Panc1 (cell line): ENCODE results near the gene MC5R. TPM values are rescaled to one million over a fixed set of nuclear protein-coding genes. Genes with fewer than 3 reads are reported as not detected.

ENCODE experiments used
- ATAC-seq: fragments of 200-7000 bp; cut with Tn5 transposase; 2 replicates; pipeline ENCODE4 v1.9.1; 2020; ENCODE audit warnings: mild to moderate bottlenecking, moderate library complexity
- BruUV-seq: library from RNA; stranded (reverse); fragments of 400-500 nt; replicated peaks from 2 replicates; lab custom pipeline; 2021; lab: Mats Ljungman, UMichigan
- CTCF ChIA-PET: fragments of 300-600 bp; sonication (Branson Sonifier 250); formaldehyde crosslinking; loops from one replicate; lab custom pipeline; 2022; ENCODE audit warnings: antibody characterized with exemption; lab: Charles Lee
- POLR2A ChIA-PET: fragments of 300-600 bp; sonication (Branson Sonifier 250); formaldehyde crosslinking; loops from one replicate; lab custom pipeline; 2022; ENCODE audit warnings: antibody characterized with exemption; lab: Charles Lee
- DNase-seq: peaks from one replicate; pipeline ENCODE4 v3.0.0-alpha.2; 2010; ENCODE audit warnings: low read depth, low spot score
- H3K27ac ChIP-seq: 2 replicates; pipeline ENCODE4 v1.5.1; 2011; ENCODE audit warnings: mild to moderate bottlenecking, low read length, inconsistent platforms
- H3K27me3 ChIP-seq: fragments of 200-500 bp; sonication (Bioruptor generic); 2 replicates; pipeline ENCODE4 v1.6.0; 2014; ENCODE audit warnings: low read length, inconsistent platforms; ENCODE audit not compliant: control insufficient read depth, insufficient read depth
- H3K36me3 ChIP-seq: fragments of 200-500 bp; sonication (Bioruptor generic); 2 replicates; pipeline ENCODE4 v1.5.1; 2014; ENCODE audit warnings: inconsistent platforms, mild to moderate bottlenecking, low read length, moderate library complexity; ENCODE audit not compliant: control insufficient read depth, insufficient read depth
- H3K4me1 ChIP-seq: 2 replicates; pipeline ENCODE4 v1.5.1; 2011; ENCODE audit warnings: inconsistent platforms, mild to moderate bottlenecking, low read length, moderate library complexity; ENCODE audit not compliant: control insufficient read depth, insufficient read depth
- H3K4me3 ChIP-seq, 2 experiments: 2 replicates each; pipeline ENCODE4 v1.5.1; 2011 to 2012; ENCODE audit warnings: low read depth in 2 of 2, low read length in 2 of 2, mild to moderate bottlenecking in 2 of 2, inconsistent platforms in 1 of 2, moderate library complexity in 1 of 2
- H3K9me3 ChIP-seq: fragments of 200-500 bp; sonication (Bioruptor generic); 2 replicates; pipeline ENCODE4 v1.5.1; 2014; ENCODE audit warnings: low read depth, mild to moderate bottlenecking, inconsistent platforms, low read length, moderate library complexity; ENCODE audit not compliant: control insufficient read depth, insufficient read depth
- CTCF ChIP-seq: fragments of 450-650 bp; IDR thresholded peaks from 2 replicates; pipeline ENCODE4 v1.5.1; 2017; ENCODE audit warnings: mild to moderate bottlenecking
- POLR2AphosphoS5 ChIP-seq: IDR thresholded peaks from 2 replicates; pipeline ENCODE4 v1.6.1; 2012; ENCODE audit warnings: mild to moderate bottlenecking, low read depth, low read length, moderate library complexity
- SIN3A ChIP-seq: IDR thresholded peaks from 2 replicates; pipeline ENCODE4 v1.6.1; 2012; ENCODE audit warnings: low read depth, mild to moderate bottlenecking, low read length, moderate library complexity, borderline replicate concordance; ENCODE audit not compliant: insufficient read depth
- TCF7L2 ChIP-seq: IDR thresholded peaks from 2 replicates; pipeline ENCODE4 v1.6.1; 2011; ENCODE audit warnings: mild to moderate bottlenecking, low read depth, low read length, inconsistent platforms
- in situ Hi-C: cut with HindIII; loops from 2 replicates; pipeline ENCODE4 v1.10.0; 2016; ENCODE audit warnings: low sequenced_read_pairs, low pct_unique_long_range_greater_than_20kb
- intact Hi-C: fragments of 100-400 bp; cut with micrococcal nuclease; formaldehyde crosslinking; loops from one replicate; pipeline ENCODE4 v1.10.0; 2022; ENCODE audit not compliant: unreplicated experiment
- total RNA-seq: library from RNA; stranded (reverse); gene quantifications from one replicate; pipeline ENCODE4 v1.2.1, GENCODE V29; 2021; ENCODE audit not compliant: unreplicated experiment
- TF ChIP-seq, protein P1 (sequence below), 2 experiments: IDR thresholded peaks; 2 replicates each; pipeline ENCODE4 v1.6.1; 2011 to 2012; ENCODE audit warnings: low read depth in 2 of 2, control low read depth in 1 of 2, low read length in 1 of 2, mild to moderate bottlenecking in 1 of 2, moderate library complexity in 1 of 2; ENCODE audit not compliant: insufficient read depth in 1 of 2

MC5R gene
- total RNA-seq, 1 experiment from 2014 or later = not detected

GRCh38 chr18:13834496-13835015, 10.6 kb downstream of the MC5R start:
- ATAC-seq (no peak), DNase-seq (no peak)
- intact Hi-C loops (no loop called here), in situ Hi-C loops (no loop called here)
- ChIA-PET POLR2A (no interaction called here), CTCF (no interaction called here)
- H3K4me3 ChIP-seq = no peak overlapping the region
- H3K4me1 ChIP-seq = no peaks in the 10 kb centered on the region
- no peaks in the 10 kb centered on the region for H3K36me3 ChIP-seq
- H3K9me3 ChIP-seq = no peaks in the 10 kb centered on the region
- no peak overlapping the region for H3K27ac ChIP-seq
- BruUV-seq = no TSS peak
- peaks cover 9% of the 10 kb centered on the region for H3K27me3 ChIP-seq
- no peak for TF ChIP-seq POLR2AphosphoS5
- TF ChIP-seq SIN3A = no peak
- TF ChIP-seq, protein P1, sequence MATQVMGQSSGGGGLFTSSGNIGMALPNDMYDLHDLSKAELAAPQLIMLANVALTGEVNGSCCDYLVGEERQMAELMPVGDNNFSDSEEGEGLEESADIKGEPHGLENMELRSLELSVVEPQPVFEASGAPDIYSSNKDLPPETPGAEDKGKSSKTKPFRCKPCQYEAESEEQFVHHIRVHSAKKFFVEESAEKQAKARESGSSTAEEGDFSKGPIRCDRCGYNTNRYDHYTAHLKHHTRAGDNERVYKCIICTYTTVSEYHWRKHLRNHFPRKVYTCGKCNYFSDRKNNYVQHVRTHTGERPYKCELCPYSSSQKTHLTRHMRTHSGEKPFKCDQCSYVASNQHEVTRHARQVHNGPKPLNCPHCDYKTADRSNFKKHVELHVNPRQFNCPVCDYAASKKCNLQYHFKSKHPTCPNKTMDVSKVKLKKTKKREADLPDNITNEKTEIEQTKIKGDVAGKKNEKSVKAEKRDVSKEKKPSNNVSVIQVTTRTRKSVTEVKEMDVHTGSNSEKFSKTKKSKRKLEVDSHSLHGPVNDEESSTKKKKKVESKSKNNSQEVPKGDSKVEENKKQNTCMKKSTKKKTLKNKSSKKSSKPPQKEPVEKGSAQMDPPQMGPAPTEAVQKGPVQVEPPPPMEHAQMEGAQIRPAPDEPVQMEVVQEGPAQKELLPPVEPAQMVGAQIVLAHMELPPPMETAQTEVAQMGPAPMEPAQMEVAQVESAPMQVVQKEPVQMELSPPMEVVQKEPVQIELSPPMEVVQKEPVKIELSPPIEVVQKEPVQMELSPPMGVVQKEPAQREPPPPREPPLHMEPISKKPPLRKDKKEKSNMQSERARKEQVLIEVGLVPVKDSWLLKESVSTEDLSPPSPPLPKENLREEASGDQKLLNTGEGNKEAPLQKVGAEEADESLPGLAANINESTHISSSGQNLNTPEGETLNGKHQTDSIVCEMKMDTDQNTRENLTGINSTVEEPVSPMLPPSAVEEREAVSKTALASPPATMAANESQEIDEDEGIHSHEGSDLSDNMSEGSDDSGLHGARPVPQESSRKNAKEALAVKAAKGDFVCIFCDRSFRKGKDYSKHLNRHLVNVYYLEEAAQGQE (IDR thresholded peaks at IDR 0.05; ENCODE audit: insufficient read depth in 1 of 2, low read depth in 2 of 2, low read length in 1 of 2) = no peak
- no peak for TF ChIP-seq TCF7L2
- TF ChIP-seq CTCF = no peak

- ChIA-PET POLR2A (no interaction called here), CTCF (interaction anchor here (0.6 kb wide), 1 partner anchor 252 kb away, joined by 3 read pairs; no protein-coding TSS in a partner anchor)
- Histone ChIP-seq H3K36me3 (no peaks in the 10 kb centered on the region), H3K27me3 (peaks cover 11% of the 10 kb centered on the region), H3K4me1 (no peaks in the 10 kb centered on the region), H3K9me3 (no peaks in the 10 kb centered on the region), H3K27ac (no peak overlapping the region), H3K4me3 (no peak overlapping the region)
- DNase-seq (no peak), ATAC-seq (no peak)
- no TSS peak for BruUV-seq
- TF ChIP-seq POLR2AphosphoS5 = no peak
- TF ChIP-seq CTCF = no peak
- TF ChIP-seq SIN3A = no peak
- TF ChIP-seq TCF7L2 = no peak
- TF ChIP-seq, protein P1 (IDR thresholded peaks at IDR 0.05; ENCODE audit: insufficient read depth in 1 of 2, low read depth in 2 of 2, low read length in 1 of 2) = no peak
- in situ Hi-C loops (no loop called here), intact Hi-C loops (no loop called here)
Measured at GRCh38 chr18:13835202-13835601, 11.3 kb downstream of the MC5R start.
